Heart left ventricle (tissue), 16 donors: ENCODE data around the gene NBPF8. TPM values are rescaled to one million over a fixed set of nuclear protein-coding genes. Genes with fewer than 3 reads are reported as not detected.
"Not testable (repeated sequence)": the region's sequence is repeated elsewhere in the genome, so short reads cannot be mapped to it uniquely, and the experiment has no call there.

Experiments
- ATAC-seq, 4 donors: fragments of 200-7000 bp; cut with Tn5 transposase; one replicate each; pipeline ENCODE4 v1.9.1; 2020 to 2022; ENCODE audit warnings: moderate library complexity in 4 of 4, mild to moderate bottlenecking in 3 of 4, moderate number of reproducible peaks in 1 of 4
- DNase-seq, 5 donors: peaks; one replicate each; pipeline ENCODE4 v3.0.0-alpha.2; 2020
- H3K27ac ChIP-seq, 12 donors: fragments of 200-600 bp; sonication (generic) in 4 of 12; one replicate each; pipeline versions ENCODE4 v1.5.0 to v1.8.0; 2016 to 2022; ENCODE audit warnings: mild to moderate bottlenecking in 2 of 12
- H3K27me3 ChIP-seq, 9 donors: fragments of 200-600 bp; sonication (generic) in 2 of 9; one replicate each; pipeline versions ENCODE4 v1.5.1 to v1.8.0; 2016 to 2022; ENCODE audit warnings: mild to moderate bottlenecking in 3 of 9
- H3K36me3 ChIP-seq, 9 donors: fragments of 200-600 bp; sonication (generic) in 2 of 9; one replicate each; pipeline versions ENCODE4 v1.5.0 to v1.8.0; 2018 to 2022; ENCODE audit warnings: mild to moderate bottlenecking in 2 of 9
- H3K4me1 ChIP-seq, 12 donors: fragments of 200-600 bp; sonication (generic) in 4 of 12; one replicate each; pipeline versions ENCODE4 v1.5.0 to v1.8.0; 2016 to 2022; ENCODE audit warnings: mild to moderate bottlenecking in 3 of 12
- H3K4me3 ChIP-seq, 12 donors: fragments of 200-600 bp; sonication (generic) in 4 of 12; one replicate each; pipeline versions ENCODE4 v1.5.0 to v1.8.0; 2017 to 2022; ENCODE audit warnings: mild to moderate bottlenecking in 9 of 12, moderate library complexity in 4 of 12
- H3K9me3 ChIP-seq, 12 donors: fragments of 200-600 bp; sonication (generic) in 4 of 12; one replicate each; pipeline versions ENCODE4 v1.5.0 to v1.8.0; 2016 to 2022; ENCODE audit warnings: mild to moderate bottlenecking in 1 of 12
- CTCF ChIP-seq, 12 donors: fragments of 200-600 bp; sonication (generic) in 4 of 12; IDR thresholded peaks; one replicate each; pipeline versions ENCODE4 v1.5.0 to v1.8.0; 2018 to 2022; ENCODE audit warnings: antibody characterized with exemption in 12 of 12, mild to moderate bottlenecking in 5 of 12
- WGBS, 4 donors: extraction: QIAGEN DNeasy Blood & Tissue Kit in 2 of 4; methylation state at CpG; one replicate each; pipeline versions ENCODE4 v1.1.5 to v1.1.7; 2013 to 2018; 5-methylcytosine and 5-hydroxymethylcytosine counted together
- intact Hi-C, 10 donors: fragments of 100-400 bp; cut with DNase I; formaldehyde crosslinking; loops; one replicate each; pipeline versions ENCODE4 v1.11.1 to v1.14.2; 2022
- polyA plus RNA-seq, 2 donors: library from polyadenylated mRNA; stranded (reverse); fragments of 200-250 nt; gene quantifications; one replicate each; pipeline ENCODE4 v1.2.3, GENCODE V29; 2013
- total RNA-seq, 9 donors: library from RNA; depleted of rRNA in 2 of 9; stranded (reverse); fragments of >200 nt in 2 of 9; fragmentation: NEBNext Ultra II Directional in 3 of 9; extraction: Animal tissue kit (Norgen Biotek cat#: 25700) in 3 of 9; gene quantifications; one replicate each; pipeline versions ENCODE4 v1.1.0 to v1.2.4, GENCODE V29; 2016 to 2023
- donor health status: ischemic (EF 13 %, LVEDD 7.1; RV severe dilation, severe dysfunction).
- donor health status: healthy with polysubstance abuse.
- donor health status: DM: no; HTN: yes; CAD: no.
- donor health status: DM: no; HTN: no; CAD: no.
- donor health status: ischemic (EF 25% LVEDD 6.9; RV normal size, moderate dysfunction).
- donor health status: ischemic (EF 25% LVEDD 5.7; RV mildly dilated, moderate dysfunction).
- donor health status: healthy.
- donor health status: DM: yes; HTN: yes; CAD: no.
- donor health status: ischemic (EF 35%, LVEDD 5.7; RV mildly dilated, moderate dysfunction).
- donor health status: nonischemic (EF 11% LVEDD 7.7; RV severe dilation, severe dysfunction).
- donor health status: DM: yes; HTN: yes; CAD: no.
- donor health status: PGD.
- donor health status: ischemic (EF 29% LVEDD 5.4; RV normal size, mild dysfunction).
- donor health status: nonischemic (EF 23%, LVEDD 6.1; RV moderate dilation, normal function).

The NBPF8 gene
- total and polyA plus RNA-seq, 11 donors, result 1.2 to 4.0 (median 2.3) TPM

DNA sequence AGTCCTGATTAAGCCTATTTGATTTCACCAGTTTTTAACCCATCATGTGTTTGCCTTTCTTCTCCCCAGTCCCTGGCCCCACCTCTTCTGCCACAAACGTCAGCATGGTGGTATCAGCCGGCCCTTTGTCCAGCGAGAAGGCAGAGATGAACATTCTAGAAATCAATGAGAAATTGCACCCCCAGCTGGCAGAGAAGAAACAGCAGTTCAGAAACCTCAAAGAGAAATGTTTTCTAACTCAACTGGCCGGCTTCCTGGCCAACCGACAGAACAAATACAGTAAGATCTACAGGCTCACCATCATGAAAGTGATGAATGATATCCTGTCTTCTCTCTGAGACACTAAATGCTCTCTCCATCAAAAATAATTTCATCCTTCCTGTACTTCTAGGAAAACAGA lies 34.3 kb downstream of the NBPF8 start:
- H3K4me3 ChIP-seq, H3K27ac ChIP-seq, H3K9me3 ChIP-seq, H3K36me3 ChIP-seq, DNase-seq, H3K27me3 ChIP-seq, H3K4me1 ChIP-seq, ATAC-seq, intact Hi-C loops: not testable (repeated sequence)
- WGBS, 4 donors, result 36 to 53% (median 45%) methylated on average over 2 of the region's 5 CpGs
- peak in 1 of 12 donors; percentile 10 for TF ChIP-seq CTCF (IDR thresholded peaks at IDR 0.05)

Other genes with a start within 250 kb of the NBPF8 start
- 10 to 100 TPM; 10.6 to 19.3 (median 15.4) TPM for gene SEC22B, start 238.5 kb upstream of the NBPF8 start, total RNA-seq
- 10 to 100 TPM; 10.7 to 20.4 TPM for gene SEC22B, start 238.5 kb upstream of the NBPF8 start, polyA plus RNA-seq